ENCODE measurements around the gene BPIFB3. TPM values are rescaled to one million over a fixed set of nuclear protein-coding genes. Genes with fewer than 3 reads are reported as not detected.

Gene BPIFB3
- total and polyA plus RNA-seq, 2 of the 13 experiments (the other 11 are each of a cell fraction or from before 2014, with no cell fraction given) = 0.09 TPM; not detected in 1

DNA sequence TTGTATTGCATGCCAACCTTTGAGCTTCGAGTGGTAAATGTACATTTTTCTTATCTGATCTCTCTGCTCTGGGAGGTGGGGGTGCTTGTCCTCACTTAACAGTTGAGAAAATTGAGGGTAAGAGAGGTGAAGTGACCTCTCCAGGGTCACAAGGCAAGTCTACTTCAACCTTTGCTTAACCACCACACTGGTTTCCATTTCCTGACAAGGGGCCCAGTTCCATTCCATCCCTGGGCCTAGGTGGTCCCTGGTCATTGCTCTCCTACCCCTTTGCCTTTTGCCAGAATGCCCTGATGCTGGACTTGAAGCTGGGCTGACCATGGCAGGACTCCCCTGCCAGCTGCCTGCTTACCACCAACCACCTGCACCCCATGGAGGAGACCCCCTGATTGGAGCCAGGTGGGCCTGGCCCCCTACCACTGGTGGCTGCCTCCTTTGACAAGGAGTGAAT is 9.9 kb upstream of the BPIFB3 start (continued):
- TF ChIP-seq, protein P1, sequence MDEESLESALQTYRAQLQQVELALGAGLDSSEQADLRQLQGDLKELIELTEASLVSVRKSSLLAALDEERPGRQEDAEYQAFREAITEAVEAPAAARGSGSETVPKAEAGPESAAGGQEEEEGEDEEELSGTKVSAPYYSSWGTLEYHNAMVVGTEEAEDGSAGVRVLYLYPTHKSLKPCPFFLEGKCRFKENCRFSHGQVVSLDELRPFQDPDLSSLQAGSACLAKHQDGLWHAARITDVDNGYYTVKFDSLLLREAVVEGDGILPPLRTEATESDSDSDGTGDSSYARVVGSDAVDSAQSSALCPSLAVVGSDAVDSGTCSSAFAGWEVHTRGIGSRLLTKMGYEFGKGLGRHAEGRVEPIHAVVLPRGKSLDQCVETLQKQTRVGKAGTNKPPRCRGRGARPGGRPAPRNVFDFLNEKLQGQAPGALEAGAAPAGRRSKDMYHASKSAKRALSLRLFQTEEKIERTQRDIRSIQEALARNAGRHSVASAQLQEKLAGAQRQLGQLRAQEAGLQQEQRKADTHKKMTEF (CRISPR knock-in tag; IDR thresholded peaks at IDR 0.05) = 0 out of 2 replicates have a peak, but pooled peaks have one; percentile 26
- TF ChIP-seq, protein P2, sequence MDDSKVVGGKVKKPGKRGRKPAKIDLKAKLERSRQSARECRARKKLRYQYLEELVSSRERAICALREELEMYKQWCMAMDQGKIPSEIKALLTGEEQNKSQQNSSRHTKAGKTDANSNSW (CRISPR knock-in tag; IDR thresholded peaks at IDR 0.05; ENCODE audit: borderline replicate concordance) = no peak
- TF ChIP-seq NR2C2 (CRISPR knock-in tag; IDR thresholded peaks at IDR 0.05; ENCODE audit: borderline replicate concordance) = peak; percentile 71
- 0 out of 2 replicates have a peak, but pooled peaks have one; percentile 58 for TF ChIP-seq KDM6A (CRISPR knock-in tag; IDR thresholded peaks at IDR 0.05; ENCODE audit: low read depth)
- TF ChIP-seq HNRNPUL1 (IDR thresholded peaks at IDR 0.05; ENCODE audit: low read depth, low read length) = no peak
- TF ChIP-seq ZFY (CRISPR knock-in tag; IDR thresholded peaks at IDR 0.05) = no peak
- TF ChIP-seq, protein P3, sequence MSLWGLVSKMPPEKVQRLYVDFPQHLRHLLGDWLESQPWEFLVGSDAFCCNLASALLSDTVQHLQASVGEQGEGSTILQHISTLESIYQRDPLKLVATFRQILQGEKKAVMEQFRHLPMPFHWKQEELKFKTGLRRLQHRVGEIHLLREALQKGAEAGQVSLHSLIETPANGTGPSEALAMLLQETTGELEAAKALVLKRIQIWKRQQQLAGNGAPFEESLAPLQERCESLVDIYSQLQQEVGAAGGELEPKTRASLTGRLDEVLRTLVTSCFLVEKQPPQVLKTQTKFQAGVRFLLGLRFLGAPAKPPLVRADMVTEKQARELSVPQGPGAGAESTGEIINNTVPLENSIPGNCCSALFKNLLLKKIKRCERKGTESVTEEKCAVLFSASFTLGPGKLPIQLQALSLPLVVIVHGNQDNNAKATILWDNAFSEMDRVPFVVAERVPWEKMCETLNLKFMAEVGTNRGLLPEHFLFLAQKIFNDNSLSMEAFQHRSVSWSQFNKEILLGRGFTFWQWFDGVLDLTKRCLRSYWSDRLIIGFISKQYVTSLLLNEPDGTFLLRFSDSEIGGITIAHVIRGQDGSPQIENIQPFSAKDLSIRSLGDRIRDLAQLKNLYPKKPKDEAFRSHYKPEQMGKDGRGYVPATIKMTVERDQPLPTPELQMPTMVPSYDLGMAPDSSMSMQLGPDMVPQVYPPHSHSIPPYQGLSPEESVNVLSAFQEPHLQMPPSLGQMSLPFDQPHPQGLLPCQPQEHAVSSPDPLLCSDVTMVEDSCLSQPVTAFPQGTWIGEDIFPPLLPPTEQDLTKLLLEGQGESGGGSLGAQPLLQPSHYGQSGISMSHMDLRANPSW (CRISPR knock-in tag; IDR thresholded peaks at IDR 0.05; ENCODE audit: borderline replicate concordance) = 0 out of 2 replicates have a peak, but pooled peaks have one; percentile 66
- TF ChIP-seq SMYD3 (CRISPR knock-in tag; IDR thresholded peaks at IDR 0.05) = no peak
- 0 out of 2 replicates have a peak, but pooled peaks have one; percentile 11 for TF ChIP-seq SSRP1 (CRISPR knock-in tag; IDR thresholded peaks at IDR 0.05)
- TF ChIP-seq ZNF446 (CRISPR knock-in tag; IDR thresholded peaks at IDR 0.05) = no peak
- peak; percentile 42 for TF ChIP-seq ZNF644 (CRISPR knock-in tag; IDR thresholded peaks at IDR 0.05; ENCODE audit: low read depth)
- TF ChIP-seq KDM1A (CRISPR knock-in tag; IDR thresholded peaks at IDR 0.05) = peak; percentile 41; the same call in 1 of the 2 replicates
- TF ChIP-seq ZNF768 (CRISPR knock-in tag; IDR thresholded peaks at IDR 0.05) = peak; percentile 21; the same call in 1 of the 2 replicates
- 0 out of 2 replicates have a peak, but pooled peaks have one; percentile 58 for TF ChIP-seq ZNF782 (CRISPR knock-in tag; IDR thresholded peaks at IDR 0.05; ENCODE audit: borderline replicate concordance)
- TF ChIP-seq RXRB (CRISPR knock-in tag; IDR thresholded peaks at IDR 0.05; ENCODE audit: borderline replicate concordance) = peak; percentile 92
- peak; percentile 49; the same call in 1 of the 2 replicates for TF ChIP-seq ZFX (CRISPR knock-in tag; IDR thresholded peaks at IDR 0.05; ENCODE audit: low read depth)
- no peak for TF ChIP-seq ZNF546 (CRISPR knock-in tag; conservative IDR thresholded peaks at IDR 0.05)
- TF ChIP-seq, protein P4, sequence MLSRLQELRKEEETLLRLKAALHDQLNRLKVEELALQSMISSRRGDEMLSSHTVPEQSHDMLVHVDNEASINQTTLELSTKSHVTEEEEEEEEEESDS (CRISPR knock-in tag; IDR thresholded peaks at IDR 0.05; ENCODE audit: borderline replicate concordance) = no peak
- TF ChIP-seq, protein P5, sequence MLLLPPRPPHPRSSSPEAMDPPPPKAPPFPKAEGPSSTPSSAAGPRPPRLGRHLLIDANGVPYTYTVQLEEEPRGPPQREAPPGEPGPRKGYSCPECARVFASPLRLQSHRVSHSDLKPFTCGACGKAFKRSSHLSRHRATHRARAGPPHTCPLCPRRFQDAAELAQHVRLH (CRISPR knock-in tag; IDR thresholded peaks at IDR 0.05; ENCODE audit: borderline replicate concordance, low read depth) = 0 out of 2 replicates have a peak, but pooled peaks have one; percentile 54
- TF ChIP-seq ZSCAN22 (CRISPR knock-in tag; IDR thresholded peaks at IDR 0.05) = no peak
- no peak for TF ChIP-seq NFATC3 (CRISPR knock-in tag; IDR thresholded peaks at IDR 0.05)
- no peak for TF ChIP-seq SP4 (CRISPR knock-in tag; IDR thresholded peaks at IDR 0.05)
- TF ChIP-seq, protein P6, sequence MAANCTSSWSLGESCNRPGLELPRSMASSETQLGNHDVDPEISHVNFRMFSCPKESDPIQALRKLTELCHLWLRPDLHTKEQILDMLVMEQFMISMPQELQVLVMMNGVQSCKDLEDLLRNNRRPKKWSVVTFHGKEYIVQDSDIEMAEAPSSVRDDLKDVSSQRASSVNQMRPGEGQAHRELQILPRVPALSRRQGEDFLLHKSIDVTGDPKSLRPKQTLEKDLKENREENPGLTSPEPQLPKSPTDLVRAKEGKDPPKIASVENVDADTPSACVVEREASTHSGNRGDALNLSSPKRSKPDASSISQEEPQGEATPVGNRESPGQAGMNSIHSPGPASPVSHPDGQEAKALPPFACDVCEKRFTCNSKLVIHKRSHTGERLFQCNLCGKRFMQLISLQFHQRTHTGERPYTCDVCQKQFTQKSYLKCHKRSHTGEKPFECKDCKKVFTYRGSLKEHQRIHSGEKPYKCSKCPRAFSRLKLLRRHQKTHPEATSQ (CRISPR knock-in tag; IDR thresholded peaks at IDR 0.05; ENCODE audit: borderline replicate concordance) = no peak
- TF ChIP-seq, protein P7, sequence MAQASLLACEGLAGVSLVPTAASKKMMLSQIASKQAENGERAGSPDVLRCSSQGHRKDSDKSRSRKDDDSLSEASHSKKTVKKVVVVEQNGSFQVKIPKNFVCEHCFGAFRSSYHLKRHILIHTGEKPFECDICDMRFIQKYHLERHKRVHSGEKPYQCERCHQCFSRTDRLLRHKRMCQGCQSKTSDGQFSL (CRISPR knock-in tag; IDR thresholded peaks at IDR 0.05) = peak; percentile 88
- TF ChIP-seq PRMT3 (CRISPR knock-in tag; IDR thresholded peaks at IDR 0.05; ENCODE audit: borderline replicate concordance, low read depth) = no peak
